Ishikawa (cell line): ENCODE measurements around the gene FIGLA.

Experiments used
- CEBPB ChIP-seq: IDR thresholded peaks from 2 replicates; pipeline ENCODE4 v1.6.1; 2012
- CREB1 ChIP-seq: IDR thresholded peaks from 2 replicates; pipeline ENCODE4 v1.6.1; 2012; ENCODE audit warnings: low read depth
- EGR1 ChIP-seq: IDR thresholded peaks from 2 replicates; pipeline ENCODE4 v1.6.1; 2012
- EP300 ChIP-seq: IDR thresholded peaks from 2 replicates; pipeline ENCODE4 v1.6.1; 2012; ENCODE audit warnings: borderline replicate concordance
- FOXM1 ChIP-seq: IDR thresholded peaks from 2 replicates; pipeline ENCODE4 v1.6.1; 2012; ENCODE audit warnings: low read depth, borderline replicate concordance
- MAX ChIP-seq: IDR thresholded peaks from 2 replicates; pipeline ENCODE4 v1.6.1; 2012
- NFIC ChIP-seq: IDR thresholded peaks from 2 replicates; pipeline ENCODE4 v1.6.1; 2012
- RAD21 ChIP-seq: IDR thresholded peaks from 2 replicates; pipeline ENCODE4 v1.6.1; 2012; ENCODE audit warnings: low read depth
- REST ChIP-seq: IDR thresholded peaks from 2 replicates; pipeline ENCODE4 v1.6.1; 2012; ENCODE audit warnings: low read depth, mild to moderate bottlenecking
- TAF1 ChIP-seq: IDR thresholded peaks from 2 replicates; pipeline ENCODE4 v1.6.1; 2012; ENCODE audit warnings: low read depth, mild to moderate bottlenecking
- TCF12 ChIP-seq: IDR thresholded peaks from 2 replicates; pipeline ENCODE4 v1.6.1; 2012; ENCODE audit warnings: low read depth
- TEAD4 ChIP-seq: IDR thresholded peaks from 2 replicates; pipeline ENCODE4 v1.6.1; 2012
- USF1 ChIP-seq: IDR thresholded peaks from 2 replicates; pipeline ENCODE4 v1.6.1; 2012
- YY1 ChIP-seq: IDR thresholded peaks from 2 replicates; pipeline ENCODE4 v1.6.1; 2012; ENCODE audit warnings: low read depth
- ZBTB7A ChIP-seq: IDR thresholded peaks from 2 replicates; pipeline ENCODE4 v1.6.1; 2012; ENCODE audit warnings: low read depth

FIGLA gene

GRCh38 chr2:70790136-70790828 is at the start of gene FIGLA:
Gene FIGLA, minus strand, starts transcription at chr2:70790643. Its CDS starts 5 bp downstream, at chr2:70790638.
- TF ChIP-seq YY1 (no peak), RAD21 (no peak), MAX (no peak), TCF12 (no peak), EGR1 (no peak), CEBPB (no peak), FOXM1 (no peak), REST (no peak), CREB1 (no peak), ZBTB7A (no peak), NFIC (no peak), USF1 (no peak), TAF1 (no peak), EP300 (no peak), TEAD4 (no peak)

- TF ChIP-seq CREB1 (no peak), YY1 (no peak), FOXM1 (no peak), CEBPB (no peak), ZBTB7A (no peak), EP300 (no peak), RAD21 (no peak)
Measured at GRCh38 chr2:70837980-70838925, 47.8 kb upstream of the FIGLA start.

- TF ChIP-seq RAD21 (no peak), USF1 (no peak), REST (no peak), TAF1 (no peak), TEAD4 (no peak), FOXM1 (no peak), EGR1 (no peak), MAX (no peak), CREB1 (no peak), TCF12 (no peak), YY1 (no peak), NFIC (no peak), CEBPB (no peak), ZBTB7A (no peak), EP300 (no peak)
Measured at GRCh38 chr2:70835643-70836042, 45.2 kb upstream of the FIGLA start, which contains the start of gene CD207. Gene CD207, minus strand, starts transcription at chr2:70835816. Its CDS starts 40 bp downstream, at chr2:70835776.

- TF ChIP-seq CEBPB (no peak), TEAD4 (no peak), ZBTB7A (no peak), EP300 (no peak), TCF12 (no peak), NFIC (no peak), TAF1 (no peak), CREB1 (no peak), YY1 (no peak), EGR1 (no peak), MAX (no peak), REST (no peak), RAD21 (no peak), USF1 (no peak)
Measured at GRCh38 chr2:70834881-70835280, 44.4 kb upstream of the FIGLA start.
